ENCODE results near the gene FRMD6.

- TF ChIP-seq POLR2AphosphoS5 (IDR thresholded peaks at IDR 0.05; ENCODE audit: low read depth), result no peak
- no peak for TF ChIP-seq EZH2 (IDR thresholded peaks at IDR 0.05; ENCODE audit: low read depth, unreplicated experiment)
- peak; percentile 79 to 86 for TF ChIP-seq CTCF (conservative IDR thresholded peaks at IDR 0.05; ENCODE audit: low read depth in 2 of 2)
- TF ChIP-seq CREB1 (CRISPR knock-in tag; IDR thresholded peaks at IDR 0.05; ENCODE audit: low read depth), result no peak
- no peak for TF ChIP-seq REST (IDR thresholded peaks at IDR 0.05; ENCODE audit: unreplicated experiment)
- no peak for TF ChIP-seq EZH2phosphoT487 (IDR thresholded peaks at IDR 0.05; ENCODE audit: unreplicated experiment)
Measured at GRCh38 chr14:51780006-51780692, 128.4 kb downstream of the FRMD6 start.
